PC-9 (cell line): ENCODE data around the gene TMEM151A.
"Not testable (repeated sequence)": the region's sequence is repeated elsewhere in the genome, so short reads cannot be mapped to it uniquely, and the experiment has no call there.

Experiments used
- CTCF ChIP-seq: fragments of 200-600 bp; sonication (generic); conservative IDR thresholded peaks from 2 replicates; pipeline ENCODE4 v1.6.1; 2017; ENCODE audit warnings: mixed run types, antibody characterized with exemption, mild to moderate bottlenecking, moderate library complexity
- EZH2 ChIP-seq: fragments of 200-600 bp; sonication (generic); IDR thresholded peaks from 2 replicates; pipeline ENCODE4 v1.8.0; 2017; ENCODE audit warnings: antibody characterized with exemption, low read depth

DNA sequence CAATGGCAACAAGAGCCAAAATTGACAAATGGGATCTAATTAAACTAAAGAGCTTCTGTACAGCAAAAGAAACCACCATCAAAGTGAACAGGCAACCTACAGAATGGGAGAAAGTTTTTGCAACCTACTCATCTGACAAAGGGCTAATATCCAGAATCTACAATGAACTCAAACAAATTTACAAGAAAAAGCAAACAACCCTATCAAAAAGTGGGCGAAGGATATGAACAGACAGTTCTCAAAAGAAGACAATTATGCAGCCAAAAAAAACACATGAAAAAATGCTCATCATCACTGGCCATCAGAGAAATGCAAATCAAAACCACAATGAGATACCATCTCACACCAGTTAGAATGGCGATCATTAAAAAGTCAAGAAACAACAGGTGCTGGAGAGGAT lies 28.6 kb downstream of the TMEM151A start:
- TF ChIP-seq CTCF, EZH2: not testable (repeated sequence)
